Fibroblast of mammary gland (primary cell): ENCODE results near the gene PROM2.

Experiments
- DNase-seq: peaks from one replicate; pipeline ENCODE4 v3.0.0-alpha.2; 2010; ENCODE audit warnings: low read depth
- H3K4me3 ChIP-seq: 2 replicates; pipeline ENCODE4 v1.5.1; 2011; ENCODE audit warnings: low read depth, mild to moderate bottlenecking, low read length, moderate library complexity; ENCODE audit not compliant: control insufficient read depth
- TF ChIP-seq, protein P1 (sequence below): conservative IDR thresholded peaks from 2 replicates; pipeline ENCODE4 v1.5.1; 2011; ENCODE audit warnings: low read depth, low read length, inconsistent platforms; ENCODE audit not compliant: control insufficient read depth, insufficient read depth

PROM2 gene

DNA sequence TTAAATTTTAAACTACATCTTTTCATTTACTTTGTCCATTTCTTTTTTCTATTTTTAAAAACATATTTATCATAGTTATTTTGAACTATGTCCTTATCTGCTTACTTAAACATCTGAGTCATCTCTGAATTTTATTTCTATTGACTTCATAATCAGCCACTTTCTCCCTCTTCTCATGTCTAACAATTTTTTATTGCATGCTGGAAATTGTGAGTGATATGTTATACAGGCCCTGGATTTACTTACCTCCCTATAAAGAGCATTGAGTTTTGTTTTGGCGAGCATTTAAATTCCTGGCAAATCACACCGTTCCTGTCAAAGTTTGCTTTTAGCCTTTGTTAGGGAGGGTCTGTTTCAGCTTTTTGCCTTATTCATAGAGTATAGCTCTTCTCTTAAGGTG is 62.2 kb downstream of the PROM2 start:
- no peak for DNase-seq
- TF ChIP-seq, protein P1, sequence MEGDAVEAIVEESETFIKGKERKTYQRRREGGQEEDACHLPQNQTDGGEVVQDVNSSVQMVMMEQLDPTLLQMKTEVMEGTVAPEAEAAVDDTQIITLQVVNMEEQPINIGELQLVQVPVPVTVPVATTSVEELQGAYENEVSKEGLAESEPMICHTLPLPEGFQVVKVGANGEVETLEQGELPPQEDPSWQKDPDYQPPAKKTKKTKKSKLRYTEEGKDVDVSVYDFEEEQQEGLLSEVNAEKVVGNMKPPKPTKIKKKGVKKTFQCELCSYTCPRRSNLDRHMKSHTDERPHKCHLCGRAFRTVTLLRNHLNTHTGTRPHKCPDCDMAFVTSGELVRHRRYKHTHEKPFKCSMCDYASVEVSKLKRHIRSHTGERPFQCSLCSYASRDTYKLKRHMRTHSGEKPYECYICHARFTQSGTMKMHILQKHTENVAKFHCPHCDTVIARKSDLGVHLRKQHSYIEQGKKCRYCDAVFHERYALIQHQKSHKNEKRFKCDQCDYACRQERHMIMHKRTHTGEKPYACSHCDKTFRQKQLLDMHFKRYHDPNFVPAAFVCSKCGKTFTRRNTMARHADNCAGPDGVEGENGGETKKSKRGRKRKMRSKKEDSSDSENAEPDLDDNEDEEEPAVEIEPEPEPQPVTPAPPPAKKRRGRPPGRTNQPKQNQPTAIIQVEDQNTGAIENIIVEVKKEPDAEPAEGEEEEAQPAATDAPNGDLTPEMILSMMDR: no peak
- H3K4me3 ChIP-seq: no peak overlapping the region

DNA sequence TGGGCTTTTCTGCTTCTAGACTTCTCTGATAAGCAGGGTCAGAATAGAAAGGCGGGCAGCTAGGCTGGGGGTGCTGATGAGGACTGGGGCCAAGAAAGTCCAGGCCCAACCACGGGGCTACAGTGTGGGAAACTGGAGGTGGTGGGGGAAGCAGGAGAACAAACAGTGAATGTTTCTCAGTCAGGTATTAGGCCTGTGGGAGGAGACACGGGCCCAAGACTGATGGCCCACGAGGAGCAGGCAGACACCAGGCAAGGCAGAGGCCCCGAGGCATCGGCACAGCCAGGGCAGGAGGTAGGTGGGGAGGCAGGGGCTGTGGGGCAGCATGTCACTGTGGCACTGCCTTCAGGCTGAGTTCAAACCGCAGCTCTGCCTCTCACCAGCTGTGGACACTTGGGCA is 63.6 kb downstream of the PROM2 start:
- TF ChIP-seq, protein P1: no peak
- H3K4me3 ChIP-seq: no peak overlapping the region

More for the DNA sequence above, 63.6 kb downstream of the PROM2 start:
- DNase-seq: no peak
